ENCODE data around the gene ZNF140.

ZNF140 gene

GRCh38 chr12:133083345-133083744 lies 2.6 kb downstream of the ZNF140 start:
- no peak for DNase-seq (ENCODE audit: low read depth)
- no peak for TF ChIP-seq CTCF (IDR thresholded peaks at IDR 0.05; ENCODE audit: control insufficient read depth, insufficient read depth, low read depth, low read length, missing control alignments)
- no peak overlapping the region for H3K4me3 ChIP-seq (ENCODE audit: control insufficient read depth, low read depth, low read length)

- TF ChIP-seq CTCF (IDR thresholded peaks at IDR 0.05; ENCODE audit: control insufficient read depth, insufficient read depth, low read depth, low read length, missing control alignments): no peak
- no peak overlapping the region for H3K4me3 ChIP-seq (ENCODE audit: control insufficient read depth, low read depth, low read length)
- DNase-seq (ENCODE audit: low read depth): no peak
These were observed 24.9 kb downstream of the ZNF140 start for GRCh38 chr12:133105620-133106019.

DNA sequence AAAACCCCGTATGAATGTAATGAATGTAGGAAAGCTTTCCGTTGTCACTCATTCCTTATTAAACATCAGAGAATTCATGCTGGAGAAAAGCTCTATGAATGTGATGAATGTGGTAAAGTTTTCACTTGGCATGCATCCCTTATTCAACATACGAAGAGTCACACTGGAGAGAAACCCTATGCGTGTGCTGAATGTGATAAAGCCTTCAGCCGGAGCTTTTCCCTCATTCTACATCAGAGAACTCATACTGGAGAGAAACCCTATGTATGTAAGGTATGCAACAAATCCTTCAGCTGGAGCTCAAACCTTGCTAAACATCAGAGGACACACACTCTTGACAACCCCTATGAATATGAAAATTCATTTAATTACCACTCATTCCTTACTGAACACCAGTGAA lies 25.5 kb downstream of the ZNF140 start:
- TF ChIP-seq CTCF (IDR thresholded peaks at IDR 0.05; ENCODE audit: control insufficient read depth, insufficient read depth, low read depth, low read length, missing control alignments): no peak
- H3K4me3 ChIP-seq (ENCODE audit: control insufficient read depth, low read depth, low read length): no peak overlapping the region
- no peak for DNase-seq (ENCODE audit: low read depth)

DNA sequence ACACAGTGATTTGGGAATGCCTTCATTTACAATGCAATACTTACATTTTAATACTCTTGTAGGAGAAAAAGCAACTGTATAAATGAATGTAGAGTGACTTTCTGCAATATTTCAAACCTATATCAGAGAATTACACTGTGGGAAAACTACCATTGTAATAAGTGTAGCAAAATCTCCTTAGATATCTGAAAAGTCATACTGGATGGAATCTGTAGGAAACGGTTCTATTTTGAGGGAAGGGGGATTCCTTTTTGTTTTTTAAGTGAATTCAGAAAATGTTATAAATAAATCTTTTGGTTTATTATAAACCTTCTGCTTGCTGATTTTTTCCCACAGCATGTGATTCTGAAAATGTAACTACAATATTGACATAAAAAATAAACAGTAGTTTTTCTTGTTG lies 26.4 kb downstream of the ZNF140 start:
- no peak for DNase-seq (ENCODE audit: low read depth)
- H3K4me3 ChIP-seq (ENCODE audit: control insufficient read depth, low read depth, low read length): no peak overlapping the region
- TF ChIP-seq CTCF (IDR thresholded peaks at IDR 0.05; ENCODE audit: control insufficient read depth, insufficient read depth, low read depth, low read length, missing control alignments): no peak

DNA sequence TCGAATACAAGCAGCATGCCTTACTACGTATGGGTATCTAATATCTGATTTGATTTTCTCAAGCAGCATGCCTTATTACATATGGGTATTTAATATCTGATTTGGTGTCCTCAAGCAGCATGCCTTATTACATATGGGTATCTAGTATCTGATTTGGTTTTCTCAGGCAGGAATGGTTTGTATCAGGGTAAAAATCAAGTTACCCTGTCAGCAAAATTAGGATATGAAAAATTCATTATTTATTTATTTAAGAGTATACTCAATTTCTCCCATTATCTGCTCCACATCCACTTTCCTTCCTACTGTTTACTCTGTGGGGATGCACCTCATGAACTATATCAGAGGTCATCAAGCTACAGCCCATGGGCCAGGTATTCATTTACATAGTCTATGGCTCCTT lies 27.4 kb downstream of the ZNF140 start:
- no peak overlapping the region for H3K4me3 ChIP-seq (ENCODE audit: control insufficient read depth, low read depth, low read length)
- no peak for TF ChIP-seq CTCF (IDR thresholded peaks at IDR 0.05; ENCODE audit: control insufficient read depth, insufficient read depth, low read depth, low read length, missing control alignments)
- DNase-seq (ENCODE audit: low read depth): no peak

DNA sequence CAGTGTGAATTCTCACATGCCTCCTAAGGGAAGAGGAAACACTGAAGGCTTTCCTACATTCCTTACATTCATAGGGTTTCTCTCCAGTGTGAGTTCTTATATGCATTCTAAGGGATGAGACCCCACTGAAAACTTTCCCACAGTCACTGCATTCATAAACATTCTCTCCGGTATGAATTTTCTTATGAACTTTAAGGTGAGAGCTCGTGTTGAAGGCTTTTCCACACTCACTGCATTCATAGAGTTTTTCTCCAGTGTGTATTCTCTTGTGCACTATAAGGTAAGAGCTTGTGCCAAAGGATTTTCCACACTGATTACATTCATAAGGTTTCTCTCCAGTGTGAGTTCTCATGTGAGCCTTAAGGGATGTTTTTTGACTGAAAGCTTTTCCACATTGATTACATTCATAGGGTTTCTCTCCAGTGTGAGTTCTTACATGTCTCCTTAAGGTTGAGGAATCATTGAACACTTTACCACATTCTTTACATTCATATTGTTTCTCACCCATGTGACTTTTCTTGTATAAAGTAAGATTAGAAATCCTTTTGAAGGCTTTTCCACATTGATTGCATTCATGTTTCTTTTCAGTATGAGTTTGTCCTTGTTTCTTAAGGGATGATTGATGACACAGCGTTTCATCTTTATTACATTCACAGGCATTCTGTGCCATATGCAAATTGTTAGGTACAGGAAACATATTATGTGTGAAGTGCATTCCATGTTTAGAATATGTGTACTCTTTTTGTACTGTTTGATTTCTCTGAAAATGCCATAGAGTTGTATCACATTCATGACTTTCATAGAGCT lies 39.9 kb downstream of the ZNF140 start:
- DNase-seq (ENCODE audit: low read depth): no peak
- H3K4me3 ChIP-seq (ENCODE audit: control insufficient read depth, low read depth, low read length): no peak overlapping the region
- no peak for TF ChIP-seq CTCF (IDR thresholded peaks at IDR 0.05; ENCODE audit: control insufficient read depth, insufficient read depth, low read depth, low read length, missing control alignments)

All from AG09309 (cell line).